C4-2B (cell line): ENCODE measurements around the gene ALOX12.
"Not testable (repeated sequence)": the region's sequence is repeated elsewhere in the genome, so short reads cannot be mapped to it uniquely, and the experiment has no call there.

ENCODE experiments used
- H3K27ac ChIP-seq: fragments of 450-650 bp; 2 replicates; pipeline ENCODE4 v1.5.1; 2017
- CTCF ChIP-seq: fragments of 450-650 bp; conservative IDR thresholded peaks from 2 replicates; pipeline ENCODE4 v1.5.1; 2017; ENCODE audit warnings: mild to moderate bottlenecking
- ZFX ChIP-seq: fragments of 450-650 bp; IDR thresholded peaks from 2 replicates; pipeline ENCODE4 v1.6.1; 2017

Gene ALOX12

GRCh38 chr17:6995500-6996255, at the start of gene ALOX12:
TSS of gene ALOX12 (plus strand) at chr17:6996049. CDS start at chr17:6996118, 69 bp downstream.
- H3K27ac ChIP-seq, result no peak within 1 kb of the TSS
- TF ChIP-seq ZFX (no peak), CTCF (no peak)

- H3K27ac ChIP-seq, result no peak overlapping the region
- TF ChIP-seq CTCF, result no peak
- no peak for TF ChIP-seq ZFX
Observed at GRCh38 chr17:6947745-6948144, 48.1 kb upstream of the ALOX12 start.

- no peak for TF ChIP-seq ZFX
- no peak for TF ChIP-seq CTCF
- no peak overlapping the region for H3K27ac ChIP-seq
Observed at GRCh38 chr17:6948562-6948961, 47.3 kb upstream of the ALOX12 start.

- no peak for TF ChIP-seq CTCF
- no peak for TF ChIP-seq ZFX
- H3K27ac ChIP-seq, result no peak overlapping the region
Observed at GRCh38 chr17:6948976-6949375, 46.9 kb upstream of the ALOX12 start.

- H3K27ac ChIP-seq, result not testable (repeated sequence)
Observed at GRCh38 chr17:6950938-6951337, 44.9 kb upstream of the ALOX12 start.

GRCh38 chr17:6953689-6954088, 42.2 kb upstream of the ALOX12 start:
- H3K27ac ChIP-seq, result no peak overlapping the region
- no peak for TF ChIP-seq ZFX
- TF ChIP-seq CTCF, result no peak

GRCh38 chr17:6959700-6960099, 36.1 kb upstream of the ALOX12 start:
- no peak overlapping the region for H3K27ac ChIP-seq
- no peak for TF ChIP-seq ZFX
- no peak for TF ChIP-seq CTCF

- H3K27ac ChIP-seq, result no peak overlapping the region
- TF ChIP-seq CTCF, result no peak
- TF ChIP-seq ZFX, result no peak
Observed at GRCh38 chr17:6969323-6969726, 26.5 kb upstream of the ALOX12 start.
